SIG-M5 (cell line): ENCODE data around the gene PTPRD.

Experiments used
- DNase-seq: peaks from one replicate; lab custom pipeline; 2025; lab: John Stamatoyannopoulos, UW

PTPRD gene

DNA sequence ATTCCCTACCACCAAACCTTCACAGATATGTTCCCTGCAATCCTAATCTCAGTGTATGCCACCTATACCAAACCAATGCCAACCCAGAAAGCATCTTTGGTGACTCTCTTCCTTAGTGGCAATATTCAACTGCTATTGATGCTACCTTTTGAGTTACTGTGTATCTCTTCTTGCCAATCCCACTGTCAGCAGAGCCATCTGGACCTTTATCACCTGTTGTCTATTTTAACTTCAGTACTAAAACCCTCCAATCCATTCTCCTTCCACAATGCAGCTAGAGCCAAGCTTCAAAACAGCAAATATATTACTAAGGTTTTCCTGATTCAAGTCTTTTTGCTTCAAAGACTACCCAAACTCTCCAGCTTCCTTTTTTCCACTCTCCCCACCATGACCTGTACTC is 2036.1 kb downstream of the PTPRD start:
- DNase-seq, result no peak

DNA sequence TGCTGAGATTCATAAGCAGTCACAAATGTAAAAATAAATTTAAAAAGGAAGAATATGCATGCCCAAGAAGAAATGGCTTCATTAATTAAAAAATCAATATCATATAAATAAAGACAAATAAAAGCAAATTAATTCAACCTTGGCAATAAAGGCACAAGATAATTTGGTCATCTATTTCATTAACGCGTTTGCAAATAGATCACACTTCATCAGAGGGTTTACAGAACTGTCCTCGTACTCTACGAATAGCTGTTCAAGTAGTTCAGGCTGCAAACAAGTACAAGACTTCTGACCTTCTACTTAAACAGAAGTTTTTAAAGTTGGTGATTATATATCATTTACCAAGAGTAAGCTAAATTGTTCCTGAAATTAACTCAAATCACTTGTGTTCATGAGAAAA is 2038.0 kb downstream of the PTPRD start:
- DNase-seq, result no peak

- DNase-seq, result no peak
Measured at GRCh38 chr9:8572209-8572608, 2040.6 kb downstream of the PTPRD start.

- DNase-seq, result no peak
Measured at GRCh38 chr9:8571643-8572042, 2041.2 kb downstream of the PTPRD start.

- DNase-seq, result no peak
Measured at GRCh38 chr9:8570776-8571175, 2042.0 kb downstream of the PTPRD start.

DNA sequence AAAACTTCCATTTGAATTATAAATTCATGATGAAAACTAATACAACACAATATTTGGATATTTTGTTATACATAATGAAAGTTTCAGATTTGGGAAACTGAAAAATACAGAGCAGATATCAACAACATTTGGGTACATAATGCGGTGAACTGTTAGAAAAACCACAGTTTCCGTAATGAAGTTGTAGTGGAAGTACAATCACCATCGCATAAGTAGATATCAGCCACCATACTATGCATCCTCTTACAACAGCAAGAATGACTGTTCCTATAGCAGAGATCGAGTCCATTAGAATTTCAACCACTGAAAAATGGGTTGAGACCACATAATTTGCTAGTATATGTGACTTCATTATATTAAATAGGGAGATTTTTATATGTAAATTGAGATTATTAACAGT is 2043.0 kb downstream of the PTPRD start:
- DNase-seq, result no peak

- DNase-seq, result no peak
Measured at GRCh38 chr9:8567963-8568579, 2044.7 kb downstream of the PTPRD start.

- DNase-seq, result no peak
Measured at GRCh38 chr9:8564960-8565359, 2047.8 kb downstream of the PTPRD start.

DNA sequence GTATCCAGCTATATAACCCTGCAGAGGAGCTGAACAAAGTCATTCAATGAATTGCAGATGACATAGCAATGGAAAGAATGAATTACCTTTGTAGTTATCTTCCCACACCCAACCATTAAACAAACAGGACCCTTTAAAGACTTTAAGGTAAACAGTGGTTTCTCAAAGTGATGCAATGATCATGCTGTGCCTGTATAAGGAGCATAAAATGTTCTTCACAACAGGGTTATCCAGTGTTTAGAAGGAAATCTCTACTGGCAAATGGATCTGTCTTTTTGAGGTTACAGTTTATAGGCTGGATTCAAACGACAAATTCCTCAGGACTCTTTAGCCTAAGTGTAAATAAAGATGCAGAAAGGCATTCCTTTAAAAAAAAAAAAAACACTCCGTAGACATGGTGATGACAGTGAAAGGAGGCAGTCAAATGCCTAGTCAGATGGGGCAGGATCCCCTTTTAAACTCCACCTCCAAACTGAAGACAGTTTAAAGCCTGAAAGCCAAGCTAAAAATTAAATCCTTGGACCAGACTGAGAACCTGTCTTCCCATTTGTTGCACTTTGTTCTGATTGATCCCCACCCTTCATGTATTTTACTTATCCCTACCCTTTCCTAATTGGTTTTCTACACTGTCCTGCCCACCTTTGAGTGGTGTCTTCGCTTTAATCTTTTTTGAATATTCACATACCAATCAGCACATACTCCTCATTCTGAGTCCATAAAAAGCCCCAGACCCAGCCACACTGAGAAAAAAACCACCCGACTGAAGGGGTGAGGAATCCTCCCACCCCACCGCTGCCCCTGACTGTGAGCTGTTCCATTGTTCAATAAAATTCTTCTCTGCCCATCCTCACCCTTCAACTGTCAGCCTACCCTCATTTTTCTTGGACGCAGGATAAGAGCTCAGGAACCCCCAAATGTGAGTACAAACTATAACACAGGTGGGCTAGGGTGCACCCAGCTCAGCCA is 2052.0 kb downstream of the PTPRD start:
- DNase-seq, result no peak

DNA sequence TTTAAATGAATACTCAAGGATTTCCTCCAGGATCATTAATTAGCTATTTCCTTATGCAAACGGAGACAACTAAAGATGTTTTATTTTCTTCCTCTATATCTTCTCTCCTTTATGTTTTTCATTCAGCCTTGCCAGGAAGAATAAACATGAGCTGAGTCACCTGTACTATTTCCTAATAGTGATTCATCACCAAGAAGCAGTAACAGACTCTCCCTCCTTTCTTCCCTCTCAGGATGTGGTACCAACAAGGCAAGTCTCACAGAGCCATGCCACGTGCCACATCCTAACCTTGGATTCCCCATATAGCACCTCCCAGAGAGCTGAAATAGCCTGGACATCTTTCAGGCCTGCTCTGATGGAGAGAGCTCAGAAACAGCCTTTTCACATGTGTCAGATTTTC is 2054.6 kb downstream of the PTPRD start:
- DNase-seq, result no peak

DNA sequence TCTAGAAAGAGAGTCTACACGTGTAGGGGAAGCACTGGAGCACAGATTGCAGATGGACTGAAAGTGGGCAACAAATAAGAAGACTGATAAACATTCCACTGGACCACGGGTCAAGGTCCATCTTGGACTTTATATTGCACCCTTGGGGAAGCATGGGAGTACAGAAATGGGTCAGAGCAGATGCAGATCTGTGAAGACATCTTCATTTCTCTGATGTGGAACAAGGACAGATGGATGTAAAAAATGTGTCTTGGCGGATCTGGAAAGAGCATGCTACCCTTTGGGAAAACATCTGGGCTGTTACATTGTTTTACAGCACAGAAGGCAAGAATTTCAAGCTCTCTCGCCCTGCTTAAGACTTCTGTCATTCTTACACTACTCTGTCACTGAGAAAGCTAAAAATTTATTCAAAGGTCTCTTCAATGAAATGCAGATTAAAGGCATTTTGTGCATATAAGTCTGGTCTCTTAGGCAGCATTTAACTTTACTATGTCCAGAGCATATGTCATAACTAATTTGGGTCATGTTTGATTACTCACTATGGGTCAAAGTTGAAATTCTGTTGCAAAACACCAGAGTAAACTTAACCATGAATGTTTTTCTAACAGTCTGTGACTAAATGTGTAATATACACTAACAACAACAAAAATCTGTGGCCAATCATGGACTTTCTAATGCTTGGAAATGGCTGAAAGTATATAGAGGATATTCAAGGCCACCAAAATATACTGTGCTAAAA is 2056.9 kb downstream of the PTPRD start:
- no peak for DNase-seq

DNA sequence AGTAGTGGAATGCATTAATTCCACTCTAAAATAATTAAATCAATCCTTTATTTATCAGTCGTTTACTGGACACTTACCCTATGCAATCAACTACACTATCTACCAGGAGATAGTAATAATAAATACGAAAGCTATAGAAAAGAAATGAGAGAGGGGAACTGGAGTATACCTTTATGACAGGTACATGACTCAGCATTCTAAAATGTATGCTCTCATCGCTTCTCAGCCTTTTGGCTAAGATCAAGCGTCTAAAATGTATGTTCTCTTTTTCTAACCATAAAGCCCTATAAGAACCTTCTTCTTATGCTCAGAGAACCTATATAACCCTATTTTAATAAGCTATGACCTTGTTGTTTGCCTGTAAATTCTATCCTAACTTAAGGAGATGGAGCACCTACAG is 2059.4 kb downstream of the PTPRD start:
- no peak for DNase-seq

- DNase-seq, result no peak
Measured at GRCh38 chr9:8552732-8553131, 2060.1 kb downstream of the PTPRD start.

DNA sequence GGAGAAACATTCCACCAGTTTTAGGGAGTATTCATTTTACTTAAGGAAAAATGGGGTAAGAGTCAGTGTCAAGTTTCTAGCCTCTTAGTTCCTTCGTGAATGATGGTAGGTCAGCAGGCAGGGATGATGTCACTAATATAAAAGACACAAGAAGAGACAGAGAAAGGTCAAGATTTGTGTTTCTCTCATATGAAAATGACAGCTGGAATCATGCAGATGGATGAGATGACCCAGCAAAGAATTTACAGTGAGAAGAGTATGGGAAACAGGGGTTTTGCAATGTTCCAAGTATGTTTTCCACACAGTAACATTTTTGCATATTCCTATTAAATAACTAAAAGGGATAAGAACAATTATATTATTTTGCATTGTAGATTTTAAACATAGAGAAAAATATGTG is 2063.6 kb downstream of the PTPRD start:
- DNase-seq, result no peak

GRCh38 chr9:8543219-8543618 is 2069.6 kb downstream of the PTPRD start:
- DNase-seq, result no peak

DNA sequence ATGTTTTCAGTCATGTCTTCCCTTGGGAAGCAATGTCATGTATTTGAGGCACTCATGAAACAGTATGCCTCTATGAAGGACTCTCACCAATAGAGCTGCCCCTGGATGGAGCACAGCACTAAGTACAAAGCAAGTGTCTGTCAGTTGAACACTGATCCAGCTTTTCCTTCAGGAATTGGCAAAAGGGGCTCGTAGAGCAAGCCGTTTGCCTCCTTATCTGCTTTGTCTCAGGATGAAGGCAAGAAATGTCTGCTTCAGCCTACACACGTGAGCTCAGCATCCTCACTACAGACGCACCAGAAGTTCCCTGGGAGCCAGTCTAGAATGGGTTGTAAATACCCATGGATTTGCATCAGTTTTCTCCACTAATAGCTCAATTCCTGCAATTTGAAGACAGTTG is 2070.3 kb downstream of the PTPRD start:
- DNase-seq, result no peak

- DNase-seq, result no peak
Measured at GRCh38 chr9:8539681-8540197, 2073.1 kb downstream of the PTPRD start.

DNA sequence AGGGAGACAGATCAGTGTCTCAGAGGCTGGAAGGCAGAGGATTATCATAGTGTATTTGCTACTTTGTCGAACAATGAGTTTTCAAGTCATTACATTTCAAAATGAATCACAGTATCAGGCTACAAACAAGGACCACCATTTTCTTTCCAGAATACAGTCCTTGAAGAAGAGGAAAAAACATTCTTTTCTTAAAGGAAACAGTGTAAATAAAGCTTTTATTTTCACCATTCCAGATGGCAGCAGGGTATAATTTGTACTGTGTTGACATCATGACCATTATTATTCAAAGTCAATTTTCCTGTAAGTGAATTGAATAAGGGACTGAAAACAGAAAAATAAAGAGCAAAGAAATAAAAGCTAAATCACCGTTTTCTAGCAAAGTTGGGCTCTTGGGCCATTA is 2076.0 kb downstream of the PTPRD start:
- DNase-seq, result no peak

DNA sequence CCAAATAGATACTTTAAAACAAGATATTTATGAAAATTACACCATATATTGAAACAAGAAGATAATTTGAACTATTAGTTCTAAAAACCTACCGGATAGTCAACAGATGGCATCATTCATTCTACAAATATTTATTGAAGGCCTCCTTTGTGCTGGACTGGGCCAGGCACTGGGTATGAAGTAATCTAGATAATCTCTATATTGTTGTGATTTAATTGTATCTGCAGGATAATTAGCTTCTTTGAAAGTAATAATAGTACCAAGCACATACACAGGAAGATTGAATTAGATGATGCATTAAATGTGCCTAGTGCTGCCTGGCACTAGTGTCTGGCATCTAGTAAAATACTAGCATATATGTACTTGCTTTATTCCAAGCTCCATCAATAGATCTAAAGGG is 2078.0 kb downstream of the PTPRD start:
- DNase-seq, result no peak

- DNase-seq, result no peak
Measured at GRCh38 chr9:8533681-8534080, 2079.1 kb downstream of the PTPRD start.

- DNase-seq, result no peak
Measured at GRCh38 chr9:8531826-8532415, 2080.9 kb downstream of the PTPRD start.

DNA sequence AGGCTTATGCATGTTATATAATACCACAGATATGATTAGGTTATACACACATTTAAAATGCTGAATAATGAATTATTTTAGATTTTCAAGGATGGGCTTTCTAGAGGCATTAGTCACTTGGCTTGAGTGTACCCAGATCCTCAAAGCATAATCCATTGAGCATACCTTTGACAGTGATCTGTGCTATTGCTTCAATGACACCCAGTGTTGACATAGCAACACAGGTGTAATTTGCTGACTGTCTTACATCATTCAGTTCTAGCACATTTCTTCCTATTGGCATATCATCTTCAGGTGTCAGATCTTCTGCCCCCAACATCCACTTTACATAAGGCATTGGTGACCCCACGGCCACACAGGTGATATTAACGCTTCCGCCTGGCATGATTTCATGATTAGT is 2091.7 kb downstream of the PTPRD start:
- no peak for DNase-seq
